HL-60 (cell line): Measurements from ENCODE around the gene WNT7A.

Experiments
- DNase-seq, 2 experiments: peaks; one replicate each; pipeline ENCODE4 v3.0.0-alpha.2; 2010 to 2020; ENCODE audit warnings: low read depth in 1 of 2, low spot score in 1 of 2
- H3K27ac ChIP-seq: fragments of 250-450 bp; sonication (Bioruptor Pico); replicated peaks from 2 replicates; pipeline ENCODE4 v1.5.1; 2020; ENCODE audit warnings: mild to moderate bottlenecking, moderate library complexity
- H3K27me3 ChIP-seq: fragments of 250-450 bp; sonication (Bioruptor Pico); 2 replicates; pipeline ENCODE4 v1.5.1; 2021; ENCODE audit warnings: mild to moderate bottlenecking, moderate library complexity; ENCODE audit not compliant: insufficient read depth, poor library complexity, severe bottlenecking
- H3K4me3 ChIP-seq: replicated peaks from 2 replicates; pipeline ENCODE4 v1.5.1; 2011; ENCODE audit warnings: mild to moderate bottlenecking, control low read depth, low read length; ENCODE audit not compliant: insufficient read depth
- CTCF ChIP-seq: IDR thresholded peaks from one replicate; pipeline ENCODE4 v1.5.1; 2011; ENCODE audit warnings: low read length, control low read depth, inconsistent platforms; ENCODE audit not compliant: insufficient read depth
- GABPA ChIP-seq: IDR thresholded peaks from 2 replicates; pipeline ENCODE4 v1.6.1; 2012; ENCODE audit warnings: low read depth
- POLR2AphosphoS5 ChIP-seq: IDR thresholded peaks from 2 replicates; pipeline ENCODE4 v1.6.1; 2012; ENCODE audit warnings: low read depth
- REST ChIP-seq: IDR thresholded peaks from 2 replicates; pipeline ENCODE4 v1.6.1; 2012; ENCODE audit warnings: low read depth; ENCODE audit not compliant: insufficient replicate concordance
- SPI1 ChIP-seq: IDR thresholded peaks from 2 replicates; pipeline ENCODE4 v1.6.1; 2012; ENCODE audit warnings: low read depth, mild to moderate bottlenecking, borderline replicate concordance

WNT7A gene

GRCh38 chr3:13892304-13892703 lies 12.4 kb upstream of the WNT7A start:
- peaks cover 22% of the 10 kb centered on the region for H3K27me3 ChIP-seq
- TF ChIP-seq REST (no peak), SPI1 (no peak), GABPA (no peak), POLR2AphosphoS5 (no peak), CTCF (no peak)
- no peak overlapping the region for H3K27ac ChIP-seq
- DNase-seq, result no peak
- no peak overlapping the region for H3K4me3 ChIP-seq

GRCh38 chr3:13891492-13892073 lies 11.7 kb upstream of the WNT7A start:
- H3K27me3 ChIP-seq, result peaks cover 22% of the 10 kb centered on the region
- TF ChIP-seq CTCF (no peak), REST (no peak), SPI1 (no peak), GABPA (no peak), POLR2AphosphoS5 (no peak)
- no peak for DNase-seq
- no peak overlapping the region for H3K4me3 ChIP-seq
- no peak overlapping the region for H3K27ac ChIP-seq

GRCh38 chr3:13891017-13891392 lies 11.1 kb upstream of the WNT7A start:
- H3K4me3 ChIP-seq, result no peak overlapping the region
- TF ChIP-seq GABPA (no peak), SPI1 (no peak), CTCF (no peak), REST (no peak), POLR2AphosphoS5 (no peak)

More at GRCh38 chr3:13891017-13891392, 11.1 kb upstream of the WNT7A start:
- H3K27me3 ChIP-seq, result peaks cover 16% of the 10 kb centered on the region
- no peak for DNase-seq
- H3K27ac ChIP-seq, result no peak overlapping the region
